Measurements from ENCODE around the gene CORO2B. TPM values are rescaled to one million over a fixed set of nuclear protein-coding genes. Genes with fewer than 3 reads are reported as not detected.

Gene CORO2B
- polyA plus RNA-seq, 1 of the 3 experiments (the other 2 are of a cell fraction): 3.6 TPM

GRCh38 chr15:68666120-68666811, 87.5 kb downstream of the CORO2B start:
- ChIA-PET POLR2A (no interaction called here), CTCF (interaction anchor here (0.9 to 32.6 kb wide), 7 partner anchors 8 to 259 kb away, joined by 3 to 464 read pairs (median 4); no protein-coding TSS in a partner anchor)
- Histone ChIP-seq H3K4me2 (no peak overlapping the region), H3K9ac (no peak overlapping the region), H3K9me2 (no peaks in the 10 kb centered on the region), H3K27me3 (ENCODE audit: insufficient read depth) (no peaks in the 10 kb centered on the region), H3K4me1 (ENCODE audit: control insufficient read depth in 1 of 2, insufficient read depth in 2 of 2, low read depth in 1 of 2, low read length in 1 of 2) (no peaks in the 10 kb centered on the region; a peak in 1 of 4 replicates), H3F3A (replicated peaks; ENCODE audit: insufficient read depth) (no peaks in the 10 kb centered on the region), H3K4me3 (ENCODE audit: low read depth in 2 of 2, low read length in 1 of 2) (no peak overlapping the region), H3K27ac (ENCODE audit: low read depth in 2 of 2, low read length in 1 of 2) (no peak overlapping the region), H2AFZ (ENCODE audit: low read depth) (no peak overlapping the region), H4K20me1 (ENCODE audit: insufficient read depth) (no peaks in the 10 kb centered on the region), H3K9me3 (no peaks in the 10 kb centered on the region), H3K79me2 (ENCODE audit: insufficient read depth) (no peaks in the 10 kb centered on the region), H3K36me3 (replicated peaks in 1 of 2; ENCODE audit: control insufficient read depth in 1 of 2, insufficient read depth in 2 of 2, low read length in 1 of 2) (no peaks in the 10 kb centered on the region)
- WGBS (ENCODE audit: low lambda C conversion rate): 78% methylated on average over 6 of the region's 6 CpGs
- TF ChIP-seq REST (IDR thresholded peaks at IDR 0.05; ENCODE audit: low read depth, low read length) (no peak), TEAD4 (IDR thresholded peaks at IDR 0.05; ENCODE audit: borderline replicate concordance, insufficient read depth) (no peak), USF1 (IDR thresholded peaks at IDR 0.05; ENCODE audit: borderline replicate concordance, low read depth) (no peak), NFIC (IDR thresholded peaks at IDR 0.05; ENCODE audit: borderline replicate concordance) (no peak), ELF1 (IDR thresholded peaks at IDR 0.05) (no peak), SMC3 (IDR thresholded peaks at IDR 0.05; ENCODE audit: low read depth, low read length) (no peak), YY1 (IDR thresholded peaks at IDR 0.05; ENCODE audit: low read depth) (no peak), RCOR1 (IDR thresholded peaks at IDR 0.05; ENCODE audit: low read length) (no peak)
- no peak for DNase-seq

GRCh38 chr15:68666812-68667450, 88.1 kb downstream of the CORO2B start:
- no peak overlapping the region for H3K27ac ChIP-seq (ENCODE audit: low read depth in 2 of 2, low read length in 1 of 2)
- H3K79me2 ChIP-seq (ENCODE audit: insufficient read depth): no peaks in the 10 kb centered on the region
- H3K36me3 ChIP-seq (replicated peaks in 1 of 2; ENCODE audit: control insufficient read depth in 1 of 2, insufficient read depth in 2 of 2, low read length in 1 of 2): no peaks in the 10 kb centered on the region
- no peaks in the 10 kb centered on the region for H3K27me3 ChIP-seq (ENCODE audit: insufficient read depth)
- H3K9me3 ChIP-seq: no peaks in the 10 kb centered on the region
- 75% methylated on average over 11 of the region's 12 CpGs for WGBS (ENCODE audit: low lambda C conversion rate)
- H3K4me2 ChIP-seq: no peak overlapping the region
- H2AFZ ChIP-seq (ENCODE audit: low read depth): no peak overlapping the region
- no peak for TF ChIP-seq CTCF (IDR thresholded peaks at IDR 0.05)
- TF ChIP-seq MEF2A (IDR thresholded peaks at IDR 0.05; ENCODE audit: borderline replicate concordance, low read depth): no peak
- TF ChIP-seq POLR2AphosphoS5 (IDR thresholded peaks at IDR 0.05; ENCODE audit: low read depth, low read length): no peak
- TF ChIP-seq ELF1 (IDR thresholded peaks at IDR 0.05): no peak
- TF ChIP-seq GATA2 (CRISPR knock-in tag; IDR thresholded peaks at IDR 0.05): no peak
- no peak for TF ChIP-seq NRF1 (IDR thresholded peaks at IDR 0.05; ENCODE audit: low read depth, low read length)
- no peak for TF ChIP-seq SIN3A (IDR thresholded peaks at IDR 0.05; ENCODE audit: borderline replicate concordance, low read depth, low read length)
- no peak for TF ChIP-seq TEAD4 (IDR thresholded peaks at IDR 0.05; ENCODE audit: borderline replicate concordance, insufficient read depth)
- no peak for TF ChIP-seq NFIC (IDR thresholded peaks at IDR 0.05; ENCODE audit: borderline replicate concordance)
- TF ChIP-seq FOSL2 (IDR thresholded peaks at IDR 0.05; ENCODE audit: borderline replicate concordance, low read depth): no peak
- TF ChIP-seq FOXM1 (IDR thresholded peaks at IDR 0.05; ENCODE audit: low read depth): no peak
- TF ChIP-seq RXRA (IDR thresholded peaks at IDR 0.05; ENCODE audit: borderline replicate concordance, low read depth): no peak
- TF ChIP-seq YY1 (IDR thresholded peaks at IDR 0.05; ENCODE audit: low read depth): no peak
- H3K9ac ChIP-seq: no peak overlapping the region
- no peak for DNase-seq
- H3F3A ChIP-seq (replicated peaks; ENCODE audit: insufficient read depth): no peaks in the 10 kb centered on the region
- no peak overlapping the region for H3K4me3 ChIP-seq (ENCODE audit: low read depth in 2 of 2, low read length in 1 of 2)
- ChIA-PET POLR2A (no interaction called here), CTCF (interaction anchor here (1.1 to 32.6 kb wide), 4 partner anchors 13 to 258 kb away, joined by 3 to 464 read pairs (median 4); no protein-coding TSS in a partner anchor)
- H3K9me2 ChIP-seq: no peaks in the 10 kb centered on the region
- no peaks in the 10 kb centered on the region for H4K20me1 ChIP-seq (ENCODE audit: insufficient read depth)
- H3K4me1 ChIP-seq (ENCODE audit: control insufficient read depth in 1 of 2, insufficient read depth in 2 of 2, low read depth in 1 of 2, low read length in 1 of 2): no peaks in the 10 kb centered on the region; a peak in 1 of 4 replicates
